HG03442 (cell line): ENCODE measurements around the gene CTTNBP2NL.

Experiments
- ATAC-seq: cut with Tn5 transposase; IDR thresholded peaks from one replicate; pipeline ENCODE4 v1.9.1; 2021; ENCODE audit warnings: mild to moderate bottlenecking, moderate library complexity; ENCODE audit not compliant: unreplicated experiment

CTTNBP2NL gene, protein sequence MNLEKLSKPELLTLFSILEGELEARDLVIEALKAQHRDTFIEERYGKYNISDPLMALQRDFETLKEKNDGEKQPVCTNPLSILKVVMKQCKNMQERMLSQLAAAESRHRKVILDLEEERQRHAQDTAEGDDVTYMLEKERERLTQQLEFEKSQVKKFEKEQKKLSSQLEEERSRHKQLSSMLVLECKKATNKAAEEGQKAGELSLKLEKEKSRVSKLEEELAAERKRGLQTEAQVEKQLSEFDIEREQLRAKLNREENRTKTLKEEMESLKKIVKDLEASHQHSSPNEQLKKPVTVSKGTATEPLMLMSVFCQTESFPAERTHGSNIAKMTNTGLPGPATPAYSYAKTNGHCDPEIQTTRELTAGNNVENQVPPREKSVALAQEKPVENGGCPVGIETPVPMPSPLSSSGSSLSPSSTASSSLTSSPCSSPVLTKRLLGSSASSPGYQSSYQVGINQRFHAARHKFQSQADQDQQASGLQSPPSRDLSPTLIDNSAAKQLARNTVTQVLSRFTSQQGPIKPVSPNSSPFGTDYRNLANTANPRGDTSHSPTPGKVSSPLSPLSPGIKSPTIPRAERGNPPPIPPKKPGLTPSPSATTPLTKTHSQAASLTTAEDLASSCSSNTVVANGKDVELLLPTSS

DNA sequence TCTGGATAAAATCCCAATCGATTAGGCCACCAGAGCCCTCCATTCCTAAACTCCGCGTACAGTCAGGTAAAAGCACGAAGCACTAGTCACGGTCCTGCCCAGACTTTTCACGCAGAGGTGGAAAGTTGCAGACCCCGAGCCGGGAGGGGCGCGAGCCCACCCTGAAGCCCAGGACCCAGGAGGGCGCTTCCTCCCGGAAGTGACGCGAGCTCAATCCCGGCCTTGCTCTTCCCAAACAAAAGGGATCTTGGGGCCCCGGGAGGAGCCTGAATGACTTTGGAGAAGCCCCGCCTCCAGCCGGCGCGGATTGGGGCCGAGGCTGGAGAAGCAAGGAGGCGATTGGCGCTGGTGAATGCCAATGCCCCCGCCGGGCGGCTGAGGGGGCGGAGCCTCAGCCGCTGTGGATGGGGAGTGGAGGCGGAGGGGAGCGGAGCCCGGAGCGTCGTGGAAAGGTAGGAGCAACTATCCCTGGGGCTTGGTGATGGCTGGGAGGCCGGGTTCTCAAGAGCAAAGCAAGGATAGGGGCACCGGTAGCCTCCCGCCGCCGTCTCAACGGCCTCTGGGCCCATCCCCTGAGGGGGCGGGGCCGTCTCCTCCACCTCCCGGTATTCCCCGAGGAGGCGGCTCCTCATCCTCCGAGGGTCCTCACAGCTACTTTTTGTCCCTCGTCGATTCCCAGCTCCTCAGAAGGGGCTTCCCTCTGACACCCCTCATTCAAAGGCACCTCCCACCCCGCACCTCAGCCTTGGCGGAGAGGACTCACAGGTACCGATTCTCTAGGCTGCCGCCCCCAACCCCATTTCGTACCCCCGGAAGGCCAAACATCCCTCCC lies at the start of gene CTTNBP2NL:
Gene CTTNBP2NL (plus strand): TSS at position 394 of the 832 bp plus-strand sequence. CDS start 19,952 bp downstream, outside the sequence.
- peak; percentile 77 for ATAC-seq

DNA sequence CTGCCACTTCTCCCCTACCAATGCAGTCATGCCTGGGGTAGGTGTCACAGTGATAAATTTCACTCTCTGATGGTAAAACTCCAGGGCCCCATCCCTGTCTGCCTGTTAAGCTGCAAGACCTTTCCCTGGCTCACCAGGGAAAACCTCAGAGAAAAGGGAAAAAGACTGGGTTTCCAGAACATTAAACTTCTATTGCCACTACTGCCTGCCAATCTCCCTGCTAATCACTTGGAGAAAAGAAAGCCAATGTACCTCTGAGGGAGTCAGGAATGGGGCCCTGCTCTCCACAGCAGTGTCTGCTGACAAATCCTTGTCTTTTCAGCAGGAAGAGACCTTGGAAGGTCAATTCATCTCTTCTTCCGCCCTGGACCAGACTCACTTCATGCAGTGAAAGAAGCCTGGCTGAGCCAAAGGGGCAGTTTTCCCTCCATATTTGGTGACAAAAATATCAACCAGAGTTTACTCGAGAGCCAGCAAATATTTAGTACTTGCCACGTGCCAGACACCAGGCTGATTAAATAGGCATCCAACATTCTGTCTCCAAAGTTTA lies 49.1 kb upstream of the CTTNBP2NL start:
- no peak for ATAC-seq

DNA sequence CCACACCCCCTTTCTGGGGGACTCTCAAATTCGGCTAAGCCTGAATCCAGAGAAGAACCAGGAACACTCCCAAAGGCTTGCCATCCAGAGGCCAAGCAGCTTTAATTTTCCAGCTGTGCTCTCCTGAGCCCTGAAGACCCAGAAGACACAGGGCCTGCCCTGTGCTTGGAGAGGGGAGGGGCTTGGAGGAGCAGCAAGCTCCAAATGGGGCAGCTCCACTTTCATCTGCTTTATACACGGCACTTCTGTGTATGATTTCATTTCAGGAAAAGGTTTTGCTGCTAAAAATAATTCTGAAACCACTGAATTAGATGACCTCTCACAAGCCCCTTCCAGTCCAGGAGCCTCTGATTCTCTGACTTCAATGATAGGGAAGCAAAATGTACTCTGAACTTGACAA lies 39.2 kb upstream of the CTTNBP2NL start:
- ATAC-seq, result no peak

DNA sequence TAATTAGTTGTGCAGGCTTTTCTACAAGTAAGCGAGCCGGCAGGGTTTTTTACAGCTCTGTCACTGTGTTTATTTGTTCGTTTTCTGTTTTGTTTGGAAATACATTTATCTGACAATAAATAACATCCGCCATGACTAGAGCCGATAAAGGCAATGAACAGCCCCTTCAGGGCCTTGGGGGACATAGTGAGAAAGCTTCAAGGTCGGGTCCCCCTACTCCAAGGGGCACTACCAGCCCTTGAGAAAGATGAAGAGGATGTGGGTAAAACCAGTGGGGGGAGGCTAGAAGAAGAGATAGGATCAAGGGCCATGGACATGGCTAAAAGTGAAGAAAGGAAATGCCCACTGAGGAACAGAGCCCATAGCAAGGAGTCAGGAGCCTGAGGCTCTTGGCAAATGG lies 38.5 kb upstream of the CTTNBP2NL start:
- ATAC-seq, result no peak

DNA sequence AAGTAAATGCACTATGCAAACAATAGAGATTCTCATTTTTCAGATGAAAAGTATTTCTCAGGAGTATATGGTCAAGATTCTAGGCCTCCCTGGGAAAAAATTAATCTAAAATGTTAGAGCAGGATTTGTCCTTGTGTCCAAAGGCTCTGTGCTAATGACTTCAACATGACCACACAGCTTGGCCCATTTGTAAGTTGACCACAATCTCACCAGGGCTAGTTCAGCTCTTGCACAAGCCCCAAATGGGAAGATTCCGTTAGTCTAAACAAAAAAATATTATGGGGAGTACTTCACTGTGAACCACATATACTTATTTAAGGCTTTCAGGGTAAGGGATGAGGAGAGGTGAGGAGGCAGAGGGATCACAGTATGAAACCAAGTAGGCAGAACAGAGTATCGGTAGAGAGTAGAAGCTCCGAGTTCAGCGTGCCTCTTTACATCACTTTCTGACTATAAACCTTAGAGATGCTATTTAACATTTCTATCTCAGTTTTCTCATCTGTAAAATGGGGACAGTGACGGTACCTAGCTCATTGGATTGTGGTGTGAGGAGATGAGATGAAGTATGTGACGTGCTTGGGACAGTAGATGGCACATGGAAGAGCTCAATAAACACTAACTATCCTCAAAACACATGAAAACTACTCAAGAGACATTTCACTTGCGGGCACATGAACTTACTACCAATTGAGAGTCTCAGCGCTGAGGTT lies 37.8 kb upstream of the CTTNBP2NL start:
- ATAC-seq, result no peak

DNA sequence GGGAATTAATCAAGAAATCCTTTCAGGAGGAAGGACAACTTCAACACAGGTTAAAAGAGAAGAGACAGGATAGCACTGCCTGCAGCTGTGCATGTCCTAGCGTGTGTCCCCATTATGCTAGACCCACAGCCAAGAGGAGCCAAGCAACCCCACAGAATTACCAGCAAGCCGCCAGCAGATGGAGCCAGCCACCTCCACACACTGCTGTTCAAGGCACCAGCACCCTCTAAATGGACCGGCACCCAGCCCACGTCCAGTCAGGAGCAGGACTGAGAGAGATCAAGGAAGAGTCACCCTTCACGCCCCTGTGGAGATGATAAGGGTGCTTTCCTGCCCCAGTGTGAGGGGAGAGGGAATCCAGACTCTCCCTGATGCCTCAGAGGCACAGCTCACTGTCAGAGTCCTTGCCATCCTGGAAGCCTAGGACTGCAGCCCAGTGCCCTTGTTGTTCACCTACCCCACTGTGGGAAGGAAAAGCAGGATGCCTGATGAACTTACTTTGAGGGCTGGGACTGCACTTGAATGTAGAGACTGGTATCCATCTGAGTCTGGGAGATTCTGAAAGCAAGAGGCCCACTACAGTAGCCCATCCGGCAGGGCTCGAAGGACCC lies 37.1 kb upstream of the CTTNBP2NL start:
- ATAC-seq, result no peak

DNA sequence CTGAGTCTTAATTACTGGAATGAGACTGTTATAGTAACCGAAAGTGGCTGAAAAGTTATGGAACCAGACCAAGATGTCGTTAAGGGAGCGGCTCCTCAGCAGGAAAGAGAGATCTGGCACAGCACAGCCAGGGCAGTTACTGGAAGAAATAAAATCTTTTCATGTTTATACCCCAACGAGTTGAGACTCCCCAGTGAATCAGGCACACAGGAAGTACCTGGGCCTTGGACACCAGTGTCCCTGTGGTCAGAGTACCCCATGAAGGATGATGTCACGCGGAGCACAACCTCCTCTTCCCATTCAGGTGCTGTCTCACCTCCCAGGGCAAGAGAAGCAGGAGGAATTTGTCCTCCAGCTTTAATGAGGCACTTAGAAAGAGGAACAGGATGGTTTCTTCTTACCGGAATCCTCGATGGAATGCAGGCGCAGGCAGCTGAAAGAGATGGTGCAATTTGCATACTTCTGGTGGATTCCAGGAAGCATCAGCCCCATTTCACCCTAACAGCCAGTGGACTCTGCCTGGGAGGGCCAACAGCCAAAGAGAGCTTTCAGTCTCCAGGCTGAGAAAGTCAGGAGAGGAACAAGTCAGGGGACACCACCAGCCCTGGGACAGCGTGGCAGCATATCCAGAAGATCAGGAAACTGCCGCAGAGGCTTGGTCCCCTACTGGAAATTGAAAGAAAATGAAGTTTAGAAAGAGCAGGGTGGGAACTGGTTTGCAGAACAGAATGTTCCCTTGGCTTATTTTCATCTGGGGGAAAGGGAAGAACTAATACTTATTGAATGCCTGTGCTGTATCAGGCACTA lies 35.9 kb upstream of the CTTNBP2NL start:
- ATAC-seq, result no peak

DNA sequence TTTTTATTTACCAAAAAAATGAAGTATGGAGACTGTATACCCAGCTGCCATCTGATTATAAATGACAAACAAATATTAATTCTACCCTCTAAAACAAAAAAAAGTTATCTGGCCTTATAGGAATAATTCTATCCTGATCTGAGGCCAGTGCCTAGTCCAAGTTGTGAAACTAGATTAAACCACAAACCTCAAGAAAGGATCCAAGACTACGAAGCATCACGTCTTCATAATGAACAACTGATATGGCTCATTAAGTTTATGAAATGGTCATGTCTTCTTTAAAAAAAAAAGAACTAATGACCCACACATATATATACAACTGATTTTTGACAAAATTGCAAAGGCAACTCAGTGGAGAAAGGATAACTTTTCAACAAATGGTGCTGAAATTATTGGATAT lies 32.4 kb upstream of the CTTNBP2NL start:
- no peak for ATAC-seq

DNA sequence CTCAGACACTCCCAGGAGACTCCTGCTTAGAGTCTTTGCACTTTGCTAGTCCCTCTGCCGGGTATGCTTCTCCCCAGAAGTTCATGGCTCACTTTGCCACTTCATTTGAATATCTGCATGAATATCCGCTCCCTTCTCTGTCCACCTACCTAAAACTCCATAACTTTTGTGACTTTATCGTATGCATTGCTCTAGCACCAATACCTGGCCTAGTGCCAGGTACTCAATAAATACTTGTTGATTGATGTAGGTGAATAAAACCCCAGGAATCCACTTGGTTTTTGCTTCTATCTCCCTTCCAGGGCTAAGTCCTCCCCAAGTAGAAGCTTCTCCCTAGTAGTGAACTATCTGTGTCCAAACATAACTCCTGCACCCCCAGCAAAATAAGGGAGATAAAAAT lies 27.8 kb upstream of the CTTNBP2NL start:
- ATAC-seq, result no peak

DNA sequence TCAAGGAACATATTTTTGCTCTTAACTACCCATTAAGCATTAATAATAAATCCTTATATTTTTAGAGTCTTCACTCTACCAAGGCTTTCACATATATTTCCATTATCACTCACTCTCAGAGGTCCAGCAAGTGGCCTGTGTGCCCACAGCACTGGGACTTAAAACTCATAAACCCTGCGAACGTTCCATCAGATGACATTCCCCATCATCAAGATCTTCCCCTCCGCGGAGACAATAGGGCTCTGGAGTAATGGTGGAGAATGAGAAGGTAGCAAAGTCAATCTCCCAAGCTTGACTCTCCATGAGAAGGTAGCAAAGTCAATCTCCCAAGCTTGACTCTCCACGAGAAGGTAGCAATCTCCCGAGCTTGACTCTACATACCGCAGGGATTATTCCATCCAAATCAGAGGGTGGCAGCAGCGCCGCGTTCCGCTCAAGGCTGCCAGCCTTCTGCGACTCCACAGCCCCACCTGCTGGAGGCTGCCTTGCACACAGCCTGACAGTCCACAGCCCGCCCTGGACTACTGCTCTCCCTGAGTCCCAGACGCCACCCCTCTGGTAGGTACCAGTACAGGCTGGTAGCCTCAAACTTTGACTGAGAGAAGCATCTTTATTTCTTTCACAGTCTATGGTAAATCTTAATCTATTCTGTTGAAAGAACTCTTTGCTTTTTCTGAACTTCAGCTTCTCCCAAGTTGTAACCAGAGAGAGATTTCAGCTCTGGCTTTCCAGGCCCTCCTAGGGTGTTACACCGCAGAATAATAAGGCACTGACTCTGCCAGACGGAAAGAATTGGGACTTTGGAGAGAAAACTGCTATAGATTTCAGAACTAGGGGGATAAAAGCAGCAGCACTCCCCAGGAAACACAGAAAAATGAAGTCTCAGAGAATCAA lies 26.4 kb upstream of the CTTNBP2NL start:
- peak; percentile 97 for ATAC-seq

DNA sequence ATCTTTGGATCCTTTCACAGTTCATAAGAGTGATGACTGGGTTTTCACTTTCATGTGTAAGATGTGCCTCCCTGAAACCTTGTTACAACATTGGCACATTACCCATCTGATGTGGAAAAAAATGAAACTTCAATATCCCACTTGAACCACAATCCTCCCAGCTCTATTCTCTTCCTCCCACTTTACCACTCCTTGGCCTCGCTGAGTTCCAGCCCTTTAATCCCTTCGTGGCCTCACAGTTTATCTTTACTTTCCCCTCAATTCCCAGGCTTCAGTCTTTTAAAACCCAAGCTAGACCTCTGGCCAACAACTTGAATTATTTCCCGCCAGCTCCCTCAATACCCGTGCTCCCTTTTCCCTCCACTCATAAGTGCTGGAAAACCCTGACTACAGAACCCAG lies 25.0 kb upstream of the CTTNBP2NL start:
- ATAC-seq, result no peak

DNA sequence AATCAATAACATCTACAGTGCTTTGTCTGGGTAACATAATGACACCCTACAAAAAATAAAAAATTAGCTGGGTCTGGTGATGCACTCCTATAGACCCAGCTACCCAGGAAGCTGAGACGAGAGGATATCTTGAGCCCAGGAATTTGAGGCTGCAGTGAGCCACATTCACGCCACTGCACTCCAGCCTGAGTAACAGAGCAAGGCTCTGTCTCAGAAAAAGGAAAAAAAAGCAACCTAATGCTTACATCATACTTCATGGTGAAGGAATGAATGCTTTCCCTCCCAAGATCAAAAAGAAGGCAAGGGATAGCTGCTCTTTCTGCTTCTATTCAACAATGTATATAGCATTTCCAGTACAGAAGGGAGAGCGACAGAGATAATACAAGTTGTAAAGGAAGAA lies 24.2 kb upstream of the CTTNBP2NL start:
- no peak for ATAC-seq

DNA sequence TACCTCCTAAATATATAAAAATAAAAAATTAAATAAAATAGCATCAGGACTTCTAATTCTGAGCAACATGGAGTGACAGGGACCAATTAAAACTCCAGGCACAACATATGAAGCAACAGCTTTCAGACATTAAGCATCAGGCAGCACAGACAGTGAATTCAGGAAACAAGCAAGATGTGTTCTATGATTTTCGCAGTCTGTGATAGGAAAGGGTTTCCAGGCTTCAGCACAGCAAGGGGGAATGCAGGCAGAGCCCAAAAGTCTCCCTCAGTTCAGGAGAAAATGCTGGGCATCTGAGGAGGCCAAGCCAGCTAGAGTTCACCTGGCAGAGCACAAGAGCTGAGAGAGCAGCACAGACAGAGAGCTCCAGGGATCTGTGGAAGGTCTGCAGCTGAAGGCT lies 22.2 kb upstream of the CTTNBP2NL start:
- no peak for ATAC-seq

DNA sequence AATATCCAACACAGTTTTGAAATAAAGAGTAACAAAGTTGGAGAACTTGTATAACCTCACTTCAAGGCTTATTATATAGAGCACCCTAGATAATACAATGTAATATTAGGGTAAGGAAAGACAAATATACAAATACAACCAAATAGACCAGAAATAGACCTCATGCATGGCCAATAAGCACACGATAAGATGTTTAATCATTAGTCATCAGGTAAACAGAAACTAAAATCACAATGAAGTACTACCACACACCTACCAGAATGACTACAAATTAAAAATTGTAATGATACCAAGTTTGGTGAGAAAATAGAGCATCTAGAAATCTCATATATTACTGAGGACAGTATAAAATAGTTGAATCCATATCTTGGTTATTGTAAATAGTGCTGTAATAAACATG lies 20.3 kb upstream of the CTTNBP2NL start:
- no peak for ATAC-seq

DNA sequence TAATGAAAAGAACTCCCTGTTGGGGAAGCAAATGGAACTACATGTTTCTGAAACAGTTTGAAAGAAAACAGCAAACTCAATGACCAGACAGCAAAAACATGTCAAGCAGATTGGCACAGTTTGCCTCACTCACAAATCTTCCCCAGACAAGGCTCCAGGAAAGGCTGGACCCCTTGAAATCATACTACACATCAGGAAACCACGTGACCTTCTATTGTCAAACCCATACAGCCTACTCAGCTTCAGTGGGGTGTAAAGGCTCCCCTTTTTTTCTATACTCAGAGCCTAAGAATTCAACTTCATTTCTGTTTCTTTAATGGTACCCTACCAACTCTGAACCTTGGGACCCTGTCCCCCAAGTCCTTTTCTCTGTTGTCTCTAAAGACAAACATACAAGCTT lies 15.7 kb upstream of the CTTNBP2NL start:
- ATAC-seq, result no peak

DNA sequence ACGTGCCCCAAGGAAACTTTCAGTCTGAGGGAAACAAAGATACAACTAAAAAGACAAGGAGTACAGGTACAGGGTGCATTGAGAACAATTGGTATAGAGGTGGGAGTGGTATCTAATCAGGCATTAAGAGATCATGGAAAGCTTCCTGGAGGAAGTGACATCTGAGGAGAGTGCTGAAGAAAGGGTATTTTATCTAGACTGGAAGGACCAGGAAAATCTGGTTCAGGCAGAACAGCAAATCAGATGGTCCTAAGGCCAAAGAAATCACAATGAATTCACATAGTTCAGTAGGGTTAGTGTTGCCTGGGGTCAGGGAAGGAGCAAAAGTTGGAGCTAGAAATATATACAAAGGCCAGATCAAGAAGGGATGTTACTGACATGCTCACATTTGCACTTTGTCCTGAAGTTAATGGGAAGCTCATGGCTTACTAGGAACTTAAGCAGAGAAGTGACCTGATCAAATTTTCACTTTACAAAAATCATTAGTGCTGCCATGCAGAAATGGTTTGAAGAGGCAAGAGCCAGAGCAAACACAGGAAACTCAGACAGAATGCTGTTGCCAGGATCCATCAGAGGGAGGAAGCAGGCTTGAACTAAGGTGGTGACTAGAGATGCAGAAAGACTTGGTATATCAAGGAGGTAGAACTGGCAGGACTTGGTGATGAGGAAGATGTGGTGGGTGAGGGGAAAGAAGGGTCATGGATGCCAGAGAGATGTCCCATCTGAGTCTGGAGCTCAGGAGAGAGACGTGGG lies 14.5 kb upstream of the CTTNBP2NL start:
- ATAC-seq, result no peak

DNA sequence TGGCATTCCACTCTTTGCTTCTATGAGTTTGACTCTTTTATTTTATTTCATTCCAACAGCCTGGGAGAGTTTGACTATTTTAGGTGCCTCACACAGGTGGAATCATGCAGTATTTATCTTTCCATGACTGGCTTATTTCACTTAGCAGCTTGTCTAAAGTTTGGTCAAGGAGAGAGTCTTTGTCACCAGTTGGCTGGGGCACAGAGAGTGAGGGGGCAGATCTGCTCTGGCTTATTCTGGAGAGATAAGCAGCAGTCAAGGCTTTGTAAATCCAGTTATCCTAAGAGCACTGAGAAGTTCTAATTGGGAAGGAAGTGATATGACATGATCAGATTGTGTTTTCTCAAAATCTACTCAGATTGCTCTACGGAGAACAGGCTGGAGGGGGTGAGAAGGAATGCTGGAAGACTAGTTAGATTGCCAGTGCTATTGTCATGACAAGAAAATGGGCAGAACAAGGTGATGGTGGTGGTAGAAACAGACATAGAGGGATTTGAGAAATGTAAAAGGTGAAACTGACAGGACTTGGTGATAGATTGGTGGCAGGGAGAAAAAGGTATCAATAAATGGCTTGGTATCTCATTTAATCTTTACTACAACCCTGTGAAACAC lies 12.1 kb upstream of the CTTNBP2NL start:
- ATAC-seq, result no peak
